B cell (primary cell): ENCODE results near the gene CAMTA1. TPM values are rescaled to one million over a fixed set of nuclear protein-coding genes. Genes with fewer than 3 reads are reported as not detected.

Experiments used
- ATAC-seq: fragments of 200-7000 bp; cut with Tn5 transposase; one replicate; pipeline ENCODE4 v1.10.0; 2021; ENCODE audit warnings: low read depth, mild to moderate bottlenecking, moderate number of reproducible peaks, moderate library complexity
- CTCF ChIA-PET: fragments of 350-600 bp; sonication (Branson Sonifier 250); formaldehyde crosslinking; loops from one replicate; lab custom pipeline; 2021; ENCODE audit warnings: antibody characterized with exemption, inconsistent platforms; lab: Charles Lee
- POLR2A ChIA-PET: fragments of 350-600 bp; sonication (Branson Sonifier 250); formaldehyde crosslinking; loops from one replicate; lab custom pipeline; 2021; ENCODE audit warnings: antibody characterized with exemption; lab: Charles Lee
- DNase-seq: peaks from one replicate; pipeline ENCODE4 v3.0.0; 2013
- H2AFZ ChIP-seq: 2 replicates; pipeline ENCODE4 v1.6.1; 2012; ENCODE audit warnings: mild to moderate bottlenecking, low read depth, low read length; ENCODE audit not compliant: insufficient read depth, poor library complexity, severe bottlenecking
- H3K27ac ChIP-seq, 2 donors: 1 replicate in 1 of 2; 2 replicates in 1 of 2; pipeline ENCODE4 v1.5.1; 2012 to 2013; ENCODE audit warnings: low read length in 2 of 2, mild to moderate bottlenecking in 2 of 2, moderate library complexity in 1 of 2
- H3K27me3 ChIP-seq, 4 experiments: fragments of 200-600 bp in 1 of 4; sonication (generic) in 1 of 4; replicated peaks in 1 of 4; 1 replicate in 2 of 4; 2 replicates in 2 of 4; pipeline versions ENCODE4 v1.6.1 to v1.7.0; 2013 to 2016; ENCODE audit warnings: low read length in 3 of 4, mild to moderate bottlenecking in 2 of 4, mixed read lengths in 1 of 4, moderate library complexity in 1 of 4; ENCODE audit not compliant: insufficient read depth in 4 of 4, control insufficient read depth in 3 of 4; ENCODE audit errors: control extremely low read depth in 1 of 4
- H3K36me3 ChIP-seq, 2 experiments: replicated peaks in 1 of 2; 1 replicate in 1 of 2; 2 replicates in 1 of 2; pipeline versions ENCODE4 v1.6.1 to v1.7.1; 2013; ENCODE audit warnings: low read length in 1 of 2; ENCODE audit not compliant: insufficient read depth in 2 of 2, control insufficient read depth in 1 of 2; ENCODE audit errors: control extremely low read depth in 1 of 2, extremely low read depth in 1 of 2
- H3K4me1 ChIP-seq, 2 donors: fragments of 200-600 bp in 1 of 2; sonication (generic) in 1 of 2; 1 replicate in 1 of 2; 2 replicates in 1 of 2; pipeline versions ENCODE4 v1.5.1 to v1.6.1; 2013 to 2017; ENCODE audit warnings: low read length in 2 of 2; ENCODE audit not compliant: control insufficient read depth in 2 of 2, insufficient read depth in 2 of 2
- H3K4me2 ChIP-seq: replicated peaks from 2 replicates; pipeline ENCODE3; 2012; ENCODE audit warnings: mild to moderate bottlenecking, low read depth, low read length; ENCODE audit not compliant: poor library complexity, severe bottlenecking
- H3K4me3 ChIP-seq, 5 experiments: fragments of 200-600 bp in 1 of 5; sonication (generic) in 1 of 5; 1 replicate in 3 of 5; 2 replicates in 2 of 5; pipeline versions ENCODE4 v1.5.1 to v1.7.0; 2011 to 2016; ENCODE audit warnings: low read length in 4 of 5, mild to moderate bottlenecking in 4 of 5, low read depth in 2 of 5, control low read depth in 1 of 5, moderate library complexity in 1 of 5; ENCODE audit not compliant: insufficient read depth in 1 of 5; ENCODE audit errors: control extremely low read depth in 1 of 5, extremely low read depth in 1 of 5
- H3K79me2 ChIP-seq: fragments of 200-600 bp; sonication (generic); one replicate; pipeline ENCODE4 v1.6.0; 2016; ENCODE audit warnings: low read length; ENCODE audit not compliant: control insufficient read depth, insufficient read depth
- H3K9ac ChIP-seq: fragments of 200-600 bp; sonication (generic); 2 replicates; pipeline ENCODE4 v1.6.1; 2017; ENCODE audit warnings: mild to moderate bottlenecking, low read length, moderate library complexity
- H3K9me3 ChIP-seq, 3 donors: one replicate each; pipeline versions ENCODE4 v1.6.1 to v1.7.1; 2013; ENCODE audit warnings: low read length in 2 of 3; ENCODE audit not compliant: control insufficient read depth in 2 of 3, insufficient read depth in 1 of 3; ENCODE audit errors: control extremely low read depth in 1 of 3
- H4K20me1 ChIP-seq: 2 replicates; pipeline ENCODE4 v1.6.0; 2012; ENCODE audit warnings: mild to moderate bottlenecking, low read length; ENCODE audit not compliant: insufficient read depth, control insufficient read depth, poor library complexity, severe bottlenecking
- H3K27ac Mint-ChIP-seq: one replicate; pipeline ENCODE4 v1.8.0; 2021; ENCODE audit warnings: mixed read lengths
- H3K27me3 Mint-ChIP-seq: one replicate; pipeline ENCODE4 v1.8.0; 2021; ENCODE audit warnings: mixed read lengths
- H3K4me1 Mint-ChIP-seq: one replicate; pipeline ENCODE4 v1.8.0; 2021; ENCODE audit warnings: mixed read lengths
- H3K4me3 Mint-ChIP-seq: one replicate; pipeline ENCODE4 v1.8.0; 2021; ENCODE audit warnings: mixed read lengths
- H3K9me3 Mint-ChIP-seq: one replicate; pipeline ENCODE4 v1.8.0; 2022; ENCODE audit warnings: mixed read lengths; ENCODE audit not compliant: insufficient read depth
- CTCF ChIP-seq: fragments of 200-600 bp; IDR thresholded peaks from one replicate; pipeline ENCODE4 v1.8.0; 2022; ENCODE audit warnings: antibody characterized with exemption, mild to moderate bottlenecking
- EZH2 ChIP-seq: IDR thresholded peaks from 2 replicates; pipeline ENCODE4 v1.6.1; 2012; ENCODE audit warnings: borderline replicate concordance, low read depth, mild to moderate bottlenecking, moderate library complexity, low read length; ENCODE audit not compliant: insufficient read depth, poor library complexity, severe bottlenecking
- WGBS: methylation state at CpG from one replicate; pipeline ENCODE4 v1.1.5; 2013; ENCODE audit warnings: missing lambda C conversion rate; ENCODE audit not compliant: insufficient coverage; 5-methylcytosine and 5-hydroxymethylcytosine counted together
- intact Hi-C: fragments of 100-400 bp; cut with micrococcal nuclease; formaldehyde crosslinking; loops from one replicate; pipeline ENCODE4 v1.10.0; 2022
- polyA plus RNA-seq: library from polyadenylated mRNA; depleted of rRNA; stranded (reverse); fragments of >200 nt; gene quantifications from 2 replicates; pipeline ENCODE4 v1.2.3, GENCODE V29; 2012
- total RNA-seq, 2 donors: library from RNA; stranded (reverse); fragments of 120-200 nt in 1 of 2; gene quantifications; 1 replicate in 1 of 2; 2 replicates in 1 of 2; pipeline versions ENCODE4 v1.2.3 to v1.2.4, GENCODE V29; 2013 to 2022

The CAMTA1 gene
- total and polyA plus RNA-seq, 2 donors (not counting 1 experiment from before 2014, with no cell fraction given), result 42.2 to 45.7 TPM

GRCh38 chr1:7553042-7553690, 767.9 kb downstream of the CAMTA1 start:
- DNase-seq (no peak), ATAC-seq (no peak)
- TF ChIP-seq CTCF (no peak), EZH2 (no peak)
- Histone ChIP-seq H3K27me3 (no peaks in the 10 kb centered on the region), H3K36me3 (no peaks in the 10 kb centered on the region), H3K27ac (no peak overlapping the region), H4K20me1 (no peaks in the 10 kb centered on the region), H3K9ac (no peak overlapping the region), H3K4me1 (no peaks in the 10 kb centered on the region), H2AFZ (no peak overlapping the region), H3K4me2 (no peak overlapping the region), H3K4me3 (no peak overlapping the region), H3K9me3 (peaks cover 0 to 3% (median 0%) of the 10 kb centered on the region in 3 donors), H3K79me2 (no peaks in the 10 kb centered on the region)
- Mint-ChIP-seq H3K27me3 (peaks cover 9% of the 10 kb centered on the region), H3K4me3 (no peak overlapping the region), H3K27ac (no peak overlapping the region), H3K4me1 (no peaks in the 10 kb centered on the region), H3K9me3 (peaks cover 2% of the 10 kb centered on the region)
- ChIA-PET POLR2A (no interaction called here), CTCF (no interaction called here)
- 81% methylated on average over 3 of the region's 3 CpGs for WGBS
- intact Hi-C loops, result no loop called here

GRCh38 chr1:7554385-7555235, 769.4 kb downstream of the CAMTA1 start:
- no peak for DNase-seq
- intact Hi-C loops, result no loop called here
- H3K9ac ChIP-seq, result no peak overlapping the region
- POLR2A ChIA-PET, result no interaction called here
- H3K27me3 ChIP-seq, result no peaks in the 10 kb centered on the region
- no peak overlapping the region for H3K4me3 Mint-ChIP-seq
- CTCF ChIA-PET, result no interaction called here
- 33% methylated on average over 8 of the region's 8 CpGs for WGBS
- H3K4me1 Mint-ChIP-seq, result no peaks in the 10 kb centered on the region
- H3K9me3 ChIP-seq, result peaks cover 0 to 3% (median 0%) of the 10 kb centered on the region in 3 donors
- ATAC-seq, result no peak
- TF ChIP-seq CTCF, result no peak
- H3K27ac ChIP-seq, result no peak overlapping the region
- H3K79me2 ChIP-seq, result no peaks in the 10 kb centered on the region
- peaks cover 5% of the 10 kb centered on the region for H3K27me3 Mint-ChIP-seq
- peaks cover 2% of the 10 kb centered on the region for H3K9me3 Mint-ChIP-seq
- no peak overlapping the region for H2AFZ ChIP-seq
- H3K27ac Mint-ChIP-seq, result no peak overlapping the region
- no peaks in the 10 kb centered on the region for H3K36me3 ChIP-seq
- no peak overlapping the region for H3K4me3 ChIP-seq
- no peaks in the 10 kb centered on the region for H3K4me1 ChIP-seq
- H4K20me1 ChIP-seq, result no peaks in the 10 kb centered on the region
- H3K4me2 ChIP-seq, result no peak overlapping the region
